G401.6 (cell line): ENCODE results near the gene HDHD3.

ENCODE experiments used
- FAIRE-seq: peaks from 2 replicates; lab custom pipeline; 2012; peaks lifted over from hg19 to GRCh38; lab: Jason Lieb, UNC

Gene HDHD3

DNA sequence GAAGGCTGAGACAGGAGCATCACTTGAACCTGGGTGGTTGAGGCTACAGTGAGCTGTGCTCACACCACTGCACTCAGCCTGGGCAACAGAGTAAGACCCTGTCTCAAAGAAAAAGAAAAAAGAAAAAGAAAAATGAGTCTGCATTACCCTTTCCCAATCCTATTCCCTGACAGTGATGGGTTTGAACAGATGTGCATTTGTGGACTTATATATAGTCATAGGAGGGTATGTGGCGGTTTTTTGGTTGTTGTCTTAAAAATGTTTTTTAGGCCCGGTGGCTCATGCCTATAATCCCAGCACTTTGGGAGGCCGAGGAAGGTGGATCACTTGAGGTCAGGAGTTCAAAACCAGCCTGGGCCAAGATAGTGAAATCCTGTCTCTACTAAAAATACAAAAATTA lies 13.4 kb downstream of the HDHD3 start:
- no peak for FAIRE-seq

DNA sequence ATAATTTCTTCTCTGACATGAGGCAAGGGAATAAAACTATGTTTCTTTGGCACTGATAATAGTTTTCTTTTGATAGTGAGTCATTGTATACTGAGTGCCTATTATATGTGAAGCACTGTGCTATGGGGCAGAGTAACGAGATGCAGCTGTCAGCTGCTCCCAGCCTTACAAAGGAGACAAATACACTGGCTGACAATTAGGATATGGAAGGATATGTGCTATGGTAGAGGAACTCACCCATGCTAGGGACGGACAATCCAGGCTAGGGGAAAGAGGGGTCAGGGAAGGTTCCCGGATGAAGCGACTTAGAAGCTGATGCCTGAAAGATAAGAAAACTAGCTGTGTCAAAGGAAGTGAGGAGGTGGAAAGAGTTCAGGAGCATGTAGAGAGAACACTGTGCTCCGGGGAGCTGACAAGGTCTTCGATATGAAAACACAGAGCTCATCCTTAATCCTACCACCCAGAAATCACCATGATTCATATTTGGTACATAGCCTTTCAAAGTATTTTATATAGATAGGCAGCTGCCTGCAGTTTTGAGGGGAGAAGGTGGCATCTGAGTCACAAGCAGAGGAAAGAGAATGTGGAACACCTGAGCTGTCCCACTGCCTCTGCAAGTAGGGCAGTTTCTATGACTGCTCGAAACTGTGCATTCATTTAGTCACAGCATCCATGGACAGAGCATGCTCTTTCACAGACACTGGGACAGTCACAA lies 15.3 kb downstream of the HDHD3 start:
- FAIRE-seq, result no peak

DNA sequence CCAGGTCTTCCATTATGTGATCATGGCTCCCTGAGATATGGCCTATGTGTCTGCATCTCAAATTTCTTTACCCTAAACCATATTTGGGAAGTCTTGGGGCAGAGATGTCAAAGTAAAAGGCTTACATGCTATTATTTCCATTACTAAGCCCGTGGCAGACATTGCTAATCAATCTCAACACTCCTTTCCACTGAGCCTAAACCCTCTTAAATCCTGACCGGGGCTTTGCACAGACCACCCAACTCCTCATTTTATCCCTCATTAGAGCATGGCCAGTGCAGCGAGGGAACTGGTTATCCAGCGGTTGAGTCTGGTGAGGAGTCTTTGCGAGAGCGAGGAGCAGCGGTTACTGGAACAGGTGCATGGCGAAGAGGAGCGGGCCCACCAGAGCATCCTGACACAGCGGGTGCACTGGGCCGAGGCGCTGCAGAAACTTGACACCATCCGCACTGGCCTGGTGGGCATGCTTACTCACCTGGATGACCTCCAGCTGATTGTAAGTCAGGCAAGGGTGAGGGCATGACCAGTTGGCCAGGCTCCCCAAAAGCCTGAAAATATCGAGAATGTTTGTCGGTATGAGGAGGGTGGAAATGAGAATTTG lies 16.4 kb downstream of the HDHD3 start:
- no peak for FAIRE-seq

DNA sequence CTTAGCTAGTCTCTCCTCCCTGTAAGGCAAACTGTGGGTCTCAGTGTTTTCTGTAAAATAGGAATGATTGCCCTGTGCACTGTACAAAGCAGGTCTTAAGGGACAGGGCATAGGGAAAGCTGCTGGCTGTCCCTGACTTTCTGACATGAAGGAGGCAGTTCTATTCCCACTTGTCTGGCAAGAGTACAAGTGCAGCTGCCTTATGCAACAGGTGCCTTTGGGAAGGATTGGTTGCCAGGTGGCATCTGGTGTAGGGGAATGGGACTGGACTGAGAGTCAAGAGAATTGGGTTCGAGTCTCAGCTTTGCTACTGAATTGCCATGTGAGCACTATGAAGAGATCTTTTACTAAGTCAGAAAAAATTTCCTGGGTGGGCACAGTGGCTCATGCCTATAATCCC lies 17.4 kb downstream of the HDHD3 start:
- FAIRE-seq, result no peak

DNA sequence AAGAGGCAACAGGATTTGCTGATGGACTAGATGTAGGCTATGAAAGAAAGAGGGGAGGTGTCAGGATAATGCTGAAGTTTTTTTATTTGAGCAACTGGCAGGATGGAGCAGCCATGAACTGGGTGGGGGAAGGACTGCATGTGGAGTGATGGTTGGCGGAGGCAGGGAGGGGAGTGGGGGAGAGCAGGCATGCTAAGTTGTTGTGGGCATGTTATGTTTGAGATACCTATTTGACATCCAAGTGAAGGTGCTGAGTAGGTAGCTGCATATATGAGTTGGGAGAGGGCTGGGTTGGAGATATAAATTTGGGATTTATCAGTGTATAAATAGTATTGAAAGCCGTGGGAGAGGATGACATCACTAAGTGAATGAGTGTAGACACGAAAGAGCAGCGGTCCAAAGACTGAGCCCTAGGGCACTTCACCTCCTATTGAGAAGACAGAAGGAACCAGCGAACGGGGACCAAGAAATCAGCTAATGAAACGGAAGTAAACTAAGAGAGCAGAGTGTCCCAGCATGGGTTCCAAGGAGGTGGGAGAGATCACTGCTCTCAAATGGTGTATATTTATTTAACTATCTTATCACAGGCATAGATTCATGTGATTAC lies 20.0 kb downstream of the HDHD3 start:
- no peak for FAIRE-seq

DNA sequence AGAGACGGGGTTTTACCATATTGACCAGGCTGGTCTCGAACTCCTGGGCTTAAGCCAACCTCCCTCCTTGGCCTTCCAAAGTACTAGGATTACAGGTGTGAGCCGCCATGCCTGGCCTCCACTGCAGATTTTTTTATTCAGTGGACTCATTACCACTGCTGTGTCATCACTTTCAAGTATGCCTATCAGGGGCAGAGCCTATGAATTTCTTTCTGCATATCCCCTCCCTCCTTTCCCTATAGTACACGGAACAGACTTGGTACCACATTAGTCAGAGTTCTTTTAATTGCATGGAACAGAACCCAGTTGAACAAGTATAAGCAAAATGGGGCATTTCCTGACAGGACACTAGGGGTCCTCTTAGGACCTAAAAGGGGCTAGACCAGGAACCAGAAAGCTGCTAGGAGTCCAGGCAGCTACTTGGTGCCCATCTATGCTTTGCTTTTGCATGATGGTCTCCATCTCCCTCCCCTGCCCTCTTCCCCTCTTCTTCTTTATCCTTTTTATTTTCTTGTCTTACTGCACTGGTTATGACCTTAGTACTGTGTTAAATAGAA lies 21.7 kb downstream of the HDHD3 start:
- FAIRE-seq, result no peak

DNA sequence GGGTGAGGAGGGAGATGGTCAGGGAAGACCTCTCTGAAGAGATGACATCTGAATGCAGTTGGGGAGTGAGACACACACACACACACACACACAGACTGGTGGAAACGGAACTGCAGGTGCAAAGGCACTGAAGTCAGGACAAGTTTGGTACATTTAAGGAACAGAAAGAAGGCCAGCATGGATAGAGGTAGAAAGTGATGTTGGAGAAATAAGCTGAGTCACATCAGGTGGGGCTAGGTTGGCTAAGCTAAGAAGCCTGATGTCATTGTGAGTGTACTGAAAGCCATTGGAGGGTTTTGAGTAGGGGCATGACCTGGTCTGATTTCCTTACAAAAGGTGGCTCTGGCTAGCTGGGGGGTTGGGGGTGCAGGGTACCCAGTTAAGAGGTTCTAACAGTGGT lies 24.4 kb downstream of the HDHD3 start:
- no peak for FAIRE-seq

DNA sequence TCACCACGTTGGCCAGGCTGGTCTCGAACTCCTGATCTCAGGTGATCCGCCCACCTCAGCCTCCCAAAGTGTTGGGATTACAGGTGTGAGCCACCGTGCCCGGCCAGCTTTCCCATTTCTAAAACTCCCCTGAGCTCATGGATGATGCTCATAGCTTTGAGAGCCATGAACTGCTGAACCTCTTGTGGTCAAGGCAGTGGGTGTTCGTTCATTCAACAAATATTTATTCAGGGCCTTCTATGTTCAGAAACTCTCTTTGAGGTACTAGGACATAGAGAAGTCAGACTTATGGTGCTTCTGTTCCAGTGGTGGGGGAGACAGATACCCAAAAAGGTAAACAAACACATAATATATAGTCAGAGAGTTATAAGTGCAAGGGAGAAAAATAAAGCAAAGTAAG lies 24.8 kb downstream of the HDHD3 start:
- FAIRE-seq, result no peak

DNA sequence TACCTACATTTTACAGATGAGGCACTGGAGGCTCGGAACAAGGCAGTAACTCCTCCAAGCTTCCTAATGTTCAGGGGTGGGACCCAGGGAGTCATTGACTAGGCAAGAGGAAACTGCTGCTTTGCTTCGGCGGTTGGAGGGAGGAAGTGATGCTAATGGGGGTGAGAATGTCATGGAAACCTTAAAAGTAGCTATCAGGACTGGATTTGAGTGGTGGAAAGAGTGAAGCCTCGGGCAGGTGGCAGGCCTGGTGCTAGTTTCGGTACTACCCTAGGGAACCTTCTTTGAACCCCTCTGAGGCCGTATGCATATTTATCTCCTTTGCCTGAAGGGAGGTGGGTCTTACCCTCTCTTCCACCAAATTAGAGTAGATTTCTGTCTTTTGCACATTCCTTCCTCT lies 25.8 kb downstream of the HDHD3 start:
- no peak for FAIRE-seq

DNA sequence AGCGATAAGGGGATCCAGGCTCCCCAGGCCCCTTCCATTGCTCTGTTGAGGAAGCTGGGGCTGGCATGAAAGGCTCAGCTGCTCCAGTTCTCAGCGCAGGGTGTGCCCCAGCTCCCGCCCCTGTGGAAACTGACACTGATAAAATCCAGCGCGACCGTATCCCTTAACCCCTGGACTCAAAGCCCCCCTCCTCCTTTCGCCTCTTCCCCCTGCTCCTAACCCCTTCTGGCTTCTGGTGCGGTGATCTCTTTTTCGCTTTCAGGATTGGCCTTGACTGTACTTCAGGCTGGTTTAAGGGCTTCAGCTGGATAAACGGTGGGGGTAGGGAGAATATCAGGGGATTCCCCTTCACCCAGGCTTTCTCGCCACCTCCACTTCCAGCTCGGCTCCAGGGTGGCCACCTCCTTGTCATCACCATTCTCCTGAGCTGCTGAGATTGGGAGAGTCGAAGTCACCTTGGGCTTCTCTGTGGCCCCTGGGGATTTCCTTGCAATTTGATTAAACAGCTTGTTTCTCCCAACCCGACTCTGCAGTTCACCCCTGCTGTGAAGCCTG lies 26.6 kb downstream of the HDHD3 start:
- FAIRE-seq, result no peak

DNA sequence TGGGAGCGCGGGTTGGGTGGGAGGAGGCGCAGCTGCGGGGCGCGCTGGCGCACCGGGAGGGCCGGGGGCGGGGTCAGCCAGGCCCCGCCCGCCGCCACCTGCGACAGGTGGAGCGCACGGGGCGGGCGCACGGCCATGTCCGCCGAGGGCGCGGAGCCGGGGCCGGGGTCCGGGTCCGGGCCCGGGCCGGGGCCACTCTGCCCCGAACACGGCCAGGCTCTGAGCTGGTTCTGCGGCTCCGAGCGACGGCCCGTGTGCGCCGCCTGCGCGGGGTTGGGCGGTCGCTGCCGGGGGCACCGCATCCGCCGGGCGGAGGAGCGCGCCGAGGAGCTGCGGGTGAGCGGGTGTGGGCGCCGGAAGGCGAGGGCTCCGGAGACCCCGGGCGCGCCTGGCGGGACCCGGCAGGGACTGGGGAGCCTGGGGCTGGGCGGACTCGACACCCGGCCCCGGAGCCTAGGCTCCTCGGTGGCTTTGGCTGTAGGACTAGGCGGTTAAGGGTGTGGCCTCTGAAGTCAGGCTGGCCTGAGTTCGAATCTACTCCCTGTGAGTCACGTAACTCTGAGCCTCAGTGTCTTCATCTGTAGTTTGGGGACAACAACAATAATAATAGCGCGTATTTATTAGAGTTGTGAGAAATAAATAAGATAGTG lies 27.2 kb downstream of the HDHD3 start, which contains the start of gene BSPRY:
BSPRY (plus strand) TSS at position 97 of the 650 bp plus-strand sequence; CDS start at position 136, 39 bp downstream.
- FAIRE-seq, result no peak

DNA sequence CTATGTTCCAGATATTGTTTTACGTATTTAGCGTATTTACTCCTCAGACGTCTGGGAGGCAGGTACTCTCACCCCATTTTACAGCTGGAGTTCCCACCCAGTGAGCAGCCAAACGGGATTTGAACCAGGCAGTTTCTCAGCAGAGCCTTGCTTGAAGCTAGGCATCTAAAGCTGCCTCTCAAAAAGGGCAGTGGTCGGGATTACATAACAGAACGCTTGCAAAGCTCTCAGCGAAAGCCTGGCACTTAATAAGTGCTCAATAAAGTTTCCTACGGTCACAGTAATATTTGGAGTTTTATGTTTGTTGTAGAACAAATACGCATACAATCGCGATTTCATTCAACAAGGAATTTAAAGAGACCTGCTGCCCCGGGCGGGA lies 27.7 kb downstream of the HDHD3 start:
- FAIRE-seq, result no peak

DNA sequence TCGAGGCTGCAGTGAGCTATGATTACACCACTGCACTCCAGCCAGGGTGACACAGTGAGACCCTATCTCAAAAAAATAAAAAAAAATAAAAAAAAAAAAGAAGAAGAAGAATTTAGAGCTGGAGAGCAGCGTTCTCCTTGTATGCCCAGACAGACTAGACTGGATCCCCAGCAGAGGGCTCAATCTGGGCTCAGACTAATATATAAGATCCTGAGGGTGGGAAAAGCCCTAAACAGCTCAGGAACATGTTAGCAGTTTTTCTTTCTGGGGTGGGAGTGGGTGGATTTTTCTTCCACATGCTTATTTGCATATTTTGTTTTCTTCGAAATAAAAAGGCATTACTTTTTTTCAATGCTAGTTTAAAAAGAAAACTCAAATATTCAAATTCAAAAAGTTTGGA lies 28.3 kb downstream of the HDHD3 start:
- no peak for FAIRE-seq

DNA sequence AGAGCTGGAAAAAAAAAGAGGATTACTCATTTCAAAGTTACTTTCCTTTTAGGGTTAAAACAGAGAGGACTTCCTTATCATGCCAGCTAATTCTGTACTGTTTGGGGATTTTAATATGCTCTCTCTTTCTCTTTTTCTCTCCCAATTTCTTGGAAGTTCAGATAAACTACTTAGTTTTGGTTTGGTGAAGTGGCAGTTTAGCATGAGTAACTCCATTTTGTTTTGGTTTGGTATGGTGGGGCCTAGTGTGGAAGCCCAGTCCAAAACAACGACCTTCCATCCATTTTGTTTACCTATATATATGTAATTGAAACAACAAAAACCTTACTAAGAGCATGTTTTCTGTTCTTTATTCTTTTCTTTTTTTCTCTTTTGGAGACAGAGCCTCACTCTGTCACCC lies 31.1 kb downstream of the HDHD3 start:
- no peak for FAIRE-seq

DNA sequence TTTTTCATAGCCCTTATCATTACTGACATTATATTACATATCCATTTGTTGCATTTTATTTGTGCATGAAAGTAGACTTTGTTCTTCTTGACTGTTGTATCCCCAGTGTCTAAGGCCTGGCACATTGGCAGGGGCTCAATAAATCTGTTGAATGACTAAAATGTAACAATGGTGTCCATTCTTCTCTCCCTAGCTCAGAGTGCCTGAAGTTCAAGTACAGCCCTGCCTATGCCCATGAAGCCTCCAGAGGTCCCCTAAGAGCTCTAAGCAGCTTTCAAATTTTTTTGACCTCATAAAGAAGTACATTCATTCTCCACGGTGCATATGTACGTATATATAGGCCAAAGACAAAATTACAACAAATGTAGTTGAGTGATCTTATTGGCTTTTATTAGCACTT lies 31.6 kb downstream of the HDHD3 start:
- FAIRE-seq, result no peak

DNA sequence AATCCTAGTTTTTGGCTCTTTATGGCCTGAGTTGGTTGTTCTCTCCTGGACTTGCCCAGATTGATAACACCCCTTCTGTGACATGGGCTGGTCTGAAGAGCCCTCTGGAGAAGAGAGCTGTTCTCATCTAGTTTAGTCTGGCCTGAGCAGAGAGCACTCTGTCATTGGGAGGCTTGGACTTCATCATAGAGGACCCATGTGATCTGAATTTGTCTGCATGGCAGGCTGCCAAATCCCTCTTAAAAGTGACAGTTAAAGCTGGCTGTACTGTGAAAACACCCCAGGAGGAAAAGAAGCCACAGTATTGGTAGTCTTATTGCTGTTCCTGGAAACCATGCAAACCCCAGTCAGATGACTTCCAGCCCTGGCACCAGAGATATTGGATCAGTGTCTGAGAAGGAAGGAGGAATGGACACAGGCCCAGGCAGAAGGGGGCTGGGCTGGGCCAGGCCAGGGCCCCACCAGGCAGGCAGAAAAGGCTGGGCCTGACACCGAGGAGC lies 33.0 kb downstream of the HDHD3 start:
- no peak for FAIRE-seq

DNA sequence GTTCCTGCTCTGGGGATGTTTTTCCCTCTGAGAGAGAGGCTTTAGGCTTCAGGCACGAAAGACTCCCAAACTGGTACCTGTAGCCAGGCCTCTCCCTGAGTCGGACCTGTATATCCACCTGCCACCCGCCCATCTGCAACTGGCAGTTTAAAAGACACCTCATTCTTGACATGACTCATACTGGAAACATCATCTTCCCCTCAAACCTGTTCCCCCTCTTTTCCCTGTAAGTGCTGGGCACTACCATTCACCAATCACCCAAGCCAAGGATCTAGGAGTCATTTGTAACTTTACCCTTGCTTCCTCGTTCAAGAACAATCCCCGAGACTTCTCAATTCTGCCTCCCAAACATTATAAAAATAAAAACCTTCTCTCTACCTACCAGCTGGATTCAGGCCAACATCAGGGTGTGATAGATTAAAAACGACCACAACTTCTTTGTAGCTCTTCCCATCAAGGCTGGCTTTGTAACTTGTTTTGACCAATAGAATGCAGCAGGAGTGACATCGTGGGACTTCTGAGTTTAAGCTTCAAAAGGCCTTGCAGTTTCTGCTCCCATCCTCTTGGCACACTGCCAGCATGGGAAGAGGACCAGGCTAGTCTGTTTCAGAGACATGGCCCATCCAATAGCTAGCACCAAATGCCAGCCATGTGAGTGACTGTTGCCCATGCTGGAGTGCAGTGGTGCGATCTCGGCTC lies 34.9 kb downstream of the HDHD3 start:
- no peak for FAIRE-seq

DNA sequence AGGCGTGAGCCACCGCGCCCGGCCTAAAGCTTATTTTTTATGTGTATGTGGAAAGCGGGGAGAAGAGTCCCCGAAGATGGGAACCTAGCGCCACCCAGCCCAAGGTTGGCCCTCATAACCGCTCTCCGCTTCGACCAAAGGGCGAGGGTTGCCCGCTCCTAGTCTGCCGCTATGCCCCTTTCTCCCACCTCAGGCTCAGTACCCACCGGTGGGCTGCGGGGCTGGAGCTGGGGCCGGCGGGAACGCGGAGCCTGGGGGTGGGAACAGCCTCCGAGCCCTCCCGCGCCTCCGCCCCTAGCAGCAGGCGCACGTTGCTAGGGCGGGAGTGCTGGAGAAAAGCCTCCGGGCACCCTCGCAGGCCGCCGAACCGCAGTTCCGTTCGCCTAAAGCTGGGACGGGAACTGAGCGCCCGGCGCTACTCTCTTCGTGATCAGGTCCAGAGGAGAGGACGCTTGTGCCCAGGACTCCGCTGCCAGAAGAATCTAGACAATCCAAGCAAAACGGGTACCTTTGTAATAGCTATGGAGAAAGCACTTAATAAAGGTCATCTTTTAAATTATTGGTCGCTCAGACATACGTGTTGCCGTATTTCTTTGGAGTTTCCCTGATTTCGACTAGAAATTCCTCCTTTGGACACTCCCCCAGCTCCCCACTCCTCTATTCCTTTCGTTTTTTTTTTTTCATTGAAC lies 36.6 kb downstream of the HDHD3 start, which contains the start of gene WDR31:
WDR31 (minus strand) TSS at position 265 of the 689 bp plus-strand sequence. CDS start 8,253 bp downstream, outside the sequence.
- FAIRE-seq, result peak; percentile 67

DNA sequence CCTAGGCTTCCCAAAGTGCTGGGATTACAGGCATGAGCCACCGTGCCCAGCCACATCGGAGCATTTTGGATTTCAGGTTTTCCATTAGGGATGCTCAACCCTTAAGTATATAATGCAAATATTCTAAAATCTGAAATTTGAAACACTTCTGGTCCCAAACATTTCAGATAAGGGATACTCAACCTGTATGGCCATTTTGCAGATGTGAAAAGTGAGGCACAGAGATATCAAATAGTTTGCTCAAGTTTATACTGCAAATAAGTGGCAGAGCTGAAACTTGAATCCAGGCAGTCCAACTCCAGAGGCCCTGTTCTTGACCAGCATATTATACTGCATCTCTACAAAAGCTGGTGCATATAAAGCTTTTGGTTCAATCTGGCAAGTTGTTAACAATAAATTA lies 39.1 kb downstream of the HDHD3 start:
- FAIRE-seq, result no peak

DNA sequence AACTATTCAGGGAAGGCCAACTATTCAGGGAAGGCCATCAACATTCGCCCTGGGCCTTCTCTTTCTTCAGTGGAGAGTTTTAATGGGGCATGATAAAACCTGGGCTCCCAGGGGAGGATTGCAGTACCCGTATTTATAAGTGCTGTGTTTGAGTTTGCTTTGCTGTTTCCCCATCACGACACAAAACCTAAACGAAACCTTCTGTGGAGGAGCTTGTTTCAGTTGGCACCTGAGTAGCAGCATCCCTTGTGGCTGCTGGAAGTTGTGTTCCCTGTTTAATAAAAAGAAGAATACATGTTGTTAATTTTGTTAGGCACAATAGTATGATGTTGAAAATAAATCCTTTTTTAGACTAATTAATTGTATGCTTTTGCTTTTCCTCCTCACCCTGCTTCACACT lies 45.0 kb downstream of the HDHD3 start:
- no peak for FAIRE-seq
